C4-2B (cell line): ENCODE data around the gene TCF20.

Experiments used
- CTCF ChIP-seq: fragments of 450-650 bp; conservative IDR thresholded peaks from 2 replicates; pipeline ENCODE4 v1.5.1; 2017; ENCODE audit warnings: mild to moderate bottlenecking
- ZFX ChIP-seq: fragments of 450-650 bp; IDR thresholded peaks from 2 replicates; pipeline ENCODE4 v1.6.1; 2017

- TF ChIP-seq CTCF: no peak
- no peak for TF ChIP-seq ZFX
These were observed 26.7 kb downstream of the TCF20 start for GRCh38 chr22:42243802-42244060.
